ENCODE results near the gene TPBGL.

- TF ChIP-seq EZH2 (IDR thresholded peaks at IDR 0.05; ENCODE audit: low read length, unreplicated experiment), result no peak
- TF ChIP-seq CTCF (conservative IDR thresholded peaks at IDR 0.05; ENCODE audit: low read depth, low read length), result no peak
Measured at GRCh38 chr11:75200531-75200930, 40.0 kb upstream of the TPBGL start.

All from PC-3 (cell line).